Activated naive CD4-positive, alpha-beta T cell treated with anti-CD3 and anti-CD28 coated beads, Interleukin-2, amount 50 U/mL, for 72 hours (primary cell): Measurements from ENCODE around the gene LCP2. TPM values are rescaled to one million over a fixed set of nuclear protein-coding genes. Genes with fewer than 3 reads are reported as not detected.
A peak's percentile ranks its signal among the peaks of the same experiment; 100 is the strongest.

Source experiments
- ATAC-seq, 2 donors: fragments of 150-1000 bp; cut with Tn5 transposase; 2 replicates each; pipeline ENCODE4 v1.10.0; 2021; ENCODE audit warnings: mild to moderate bottlenecking in 2 of 2, moderate library complexity in 2 of 2
- DNase-seq, 2 donors: peaks; one replicate each; pipeline ENCODE4 v3.0.0; 2021 to 2022; ENCODE audit warnings: low spot score in 2 of 2
- H3K27ac Mint-ChIP-seq, 2 donors: one replicate each; pipeline ENCODE4 v1.8.0; 2022; ENCODE audit warnings: mild to moderate bottlenecking in 2 of 2, mixed read lengths in 2 of 2
- H3K36me3 Mint-ChIP-seq, 2 donors: one replicate each; pipeline ENCODE4 v1.8.0; 2022; ENCODE audit warnings: mixed read lengths in 2 of 2
- H3K9me3 Mint-ChIP-seq, 2 donors: one replicate each; pipeline ENCODE4 v1.8.0; 2022; ENCODE audit warnings: mixed read lengths in 2 of 2
- total RNA-seq, 2 donors: library from RNA; stranded (reverse); gene quantifications; one replicate each; pipeline ENCODE4 v1.2.3, GENCODE V29; 2022

The LCP2 gene
- total RNA-seq, 2 donors from 2014 or later, result 173 to 194 TPM

- Mint-ChIP-seq H3K9me3 (no peaks in the 10 kb centered on the region), H3K27ac (no peak overlapping the region), H3K36me3 (no peaks in the 10 kb centered on the region)
- ATAC-seq (peak; percentile 43 to 61), DNase-seq (no peak)
Measured at GRCh38 chr5:170306381-170306831, 8.8 kb upstream of the LCP2 start.

- H3K27ac Mint-ChIP-seq, result no peak overlapping the region
- H3K36me3 Mint-ChIP-seq, result no peaks in the 10 kb centered on the region
- H3K9me3 Mint-ChIP-seq, result no peaks in the 10 kb centered on the region
- DNase-seq, result no peak
- ATAC-seq, result no peak
Measured at GRCh38 chr5:170305646-170306025, 8.1 kb upstream of the LCP2 start.

- Mint-ChIP-seq H3K9me3 (no peaks in the 10 kb centered on the region), H3K27ac (peak overlapping the region in 1 of 2 donors; percentile 93), H3K36me3 (no peaks in the 10 kb centered on the region)
- ATAC-seq, result no peak
- DNase-seq, result no peak
Measured at GRCh38 chr5:170305016-170305645, 7.6 kb upstream of the LCP2 start.

GRCh38 chr5:170303549-170303948, 6.0 kb upstream of the LCP2 start:
- H3K36me3 Mint-ChIP-seq, result no peaks in the 10 kb centered on the region
- no peaks in the 10 kb centered on the region for H3K9me3 Mint-ChIP-seq
- ATAC-seq (peak; percentile 21 to 37), DNase-seq (no peak)
- H3K27ac Mint-ChIP-seq, result peak overlapping the region; percentile 93 to 94

- H3K36me3 Mint-ChIP-seq, result peaks cover 2% of the 10 kb centered on the region in 2 donors
- no peaks in the 10 kb centered on the region for H3K9me3 Mint-ChIP-seq
- H3K27ac Mint-ChIP-seq, result peak overlapping the region; percentile 93 to 94
- ATAC-seq (peak; percentile 82 to 83), DNase-seq (peak; percentile 51 to 73)
Measured at GRCh38 chr5:170302653-170303501, 5.3 kb upstream of the LCP2 start.

- peak overlapping the region; percentile 15 to 93 for H3K27ac Mint-ChIP-seq
- peaks cover 9 to 10% of the 10 kb centered on the region in 2 donors for H3K36me3 Mint-ChIP-seq
- H3K9me3 Mint-ChIP-seq, result no peaks in the 10 kb centered on the region
- no peak for ATAC-seq
- no peak for DNase-seq
Measured at GRCh38 chr5:170301981-170302652, 4.5 kb upstream of the LCP2 start.

- Mint-ChIP-seq H3K27ac (no peak overlapping the region), H3K36me3 (peaks cover 19 to 20% of the 10 kb centered on the region in 2 donors), H3K9me3 (no peaks in the 10 kb centered on the region)
- ATAC-seq, result no peak
- no peak for DNase-seq
Measured at GRCh38 chr5:170301149-170301548, 3.6 kb upstream of the LCP2 start.

GRCh38 chr5:170300361-170301013, 2.9 kb upstream of the LCP2 start:
- H3K27ac Mint-ChIP-seq, result no peak overlapping the region
- DNase-seq, result no peak
- no peaks in the 10 kb centered on the region for H3K9me3 Mint-ChIP-seq
- ATAC-seq, result no peak
- H3K36me3 Mint-ChIP-seq, result peaks cover 25% of the 10 kb centered on the region in 2 donors

- H3K27ac Mint-ChIP-seq, result peak overlapping the region; percentile 99 to 100
- DNase-seq, result no peak
- H3K36me3 Mint-ChIP-seq, result peaks cover 54 to 60% of the 10 kb centered on the region in 2 donors
- peak in 1 of 2 donors; percentile 3 for ATAC-seq
- no peaks in the 10 kb centered on the region for H3K9me3 Mint-ChIP-seq
Measured at GRCh38 chr5:170296935-170297588, 515 bp downstream of the LCP2 start.

GRCh38 chr5:170296036-170296934, 1.3 kb downstream of the LCP2 start:
- DNase-seq (no peak), ATAC-seq (peak in 1 of 2 donors; percentile 40)
- H3K9me3 Mint-ChIP-seq, result no peaks in the 10 kb centered on the region

DNA sequence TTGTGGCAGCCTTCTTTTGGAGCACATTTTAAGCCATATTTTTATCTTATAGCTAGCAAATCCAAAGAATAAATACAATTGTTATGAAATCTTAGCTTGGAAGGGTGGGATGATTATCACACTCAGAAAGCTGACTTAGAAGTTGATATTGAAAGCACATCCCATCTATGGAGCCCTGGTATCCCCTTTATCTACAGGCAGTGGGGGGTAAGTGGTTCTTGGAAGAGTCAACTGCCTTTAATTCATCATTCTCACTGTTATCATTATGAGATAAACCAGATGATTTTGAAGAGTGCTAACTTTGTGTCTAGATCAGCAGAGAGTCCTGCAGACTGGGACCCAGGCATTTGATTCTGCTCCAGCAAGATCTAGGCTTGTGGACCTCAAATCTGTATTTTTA, 3.0 kb downstream of the LCP2 start:
- ATAC-seq, result no peak
- DNase-seq, result no peak
- peaks cover 77 to 85% of the 10 kb centered on the region in 2 donors for H3K36me3 Mint-ChIP-seq
- peak overlapping the region; percentile 99 to 100 for H3K27ac Mint-ChIP-seq
- peaks cover 0 to 5% of the 10 kb centered on the region in 2 donors for H3K9me3 Mint-ChIP-seq

More at GRCh38 chr5:170296036-170296934, 1.3 kb downstream of the LCP2 start:
- H3K27ac Mint-ChIP-seq, result peak overlapping the region; percentile 99 to 100
- H3K36me3 Mint-ChIP-seq, result peaks cover 62 to 67% of the 10 kb centered on the region in 2 donors

GRCh38 chr5:170294057-170294456, 3.5 kb downstream of the LCP2 start:
- peaks cover 82 to 90% of the 10 kb centered on the region in 2 donors for H3K36me3 Mint-ChIP-seq
- peak overlapping the region; percentile 46 to 100 for H3K27ac Mint-ChIP-seq
- ATAC-seq (no peak), DNase-seq (no peak)
- H3K9me3 Mint-ChIP-seq, result peaks cover 0 to 5% of the 10 kb centered on the region in 2 donors

DNA sequence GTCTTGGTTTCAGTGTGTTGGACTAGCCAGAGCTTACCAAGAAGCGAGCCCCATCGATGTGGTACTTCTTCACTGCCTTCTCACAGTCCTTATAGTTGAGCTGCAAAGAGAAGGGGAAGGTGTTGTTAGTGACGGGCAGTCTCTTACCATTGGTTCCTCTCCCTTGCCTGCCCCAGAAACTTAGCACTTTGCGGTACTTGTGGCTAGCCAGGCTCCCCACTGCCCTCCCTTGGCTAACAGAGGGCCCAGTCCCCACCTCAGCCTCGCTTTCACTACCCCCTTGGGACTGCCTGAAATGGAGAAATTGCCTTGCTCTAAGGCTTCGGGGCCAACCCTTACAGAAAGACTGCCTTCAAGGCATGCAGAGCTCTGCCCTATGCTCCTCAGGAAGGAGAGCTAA, 4.3 kb downstream of the LCP2 start:
- Mint-ChIP-seq H3K27ac (peak overlapping the region; percentile 63 to 100), H3K9me3 (peaks cover 0 to 5% of the 10 kb centered on the region in 2 donors), H3K36me3 (peaks cover 90 to 98% of the 10 kb centered on the region in 2 donors)
- DNase-seq (peak in 1 of 2 donors; percentile 85), ATAC-seq (peak; percentile 22 to 62)

GRCh38 chr5:170292179-170293104, 5.1 kb downstream of the LCP2 start:
- DNase-seq (no peak), ATAC-seq (no peak)
- Mint-ChIP-seq H3K9me3 (peaks cover 0 to 5% of the 10 kb centered on the region in 2 donors), H3K27ac (peak overlapping the region; percentile 65 to 100), H3K36me3 (peaks cover 84 to 100% of the 10 kb centered on the region in 2 donors)
